GM10248 (cell line): Measurements from ENCODE around the gene IGF2BP2.
"Not testable (repeated sequence)": the region's sequence is repeated elsewhere in the genome, so short reads cannot be mapped to it uniquely, and the experiment has no call there.

Experiments used
- CTCF ChIA-PET: fragments of 300-600 bp; sonication (Branson Sonifier 250); formaldehyde crosslinking; extraction: SDS; loops from one replicate; lab custom pipeline; 2021; ENCODE audit warnings: antibody characterized with exemption; lab: Yijun Ruan, JAX
- POLR2A ChIA-PET: fragments of 350-650 bp; sonication (Branson Sonifier 250); formaldehyde crosslinking; extraction: SDS; loops from one replicate; lab custom pipeline; 2020; ENCODE audit warnings: antibody characterized with exemption; lab: Yijun Ruan, JAX
- DNase-seq: peaks from one replicate; pipeline ENCODE4 v3.0.0; 2012; ENCODE audit errors: extremely low spot score
- TF ChIP-seq, protein P1 (sequence below): IDR thresholded peaks from 2 replicates; pipeline ENCODE4 v1.5.1; 2012; ENCODE audit warnings: mild to moderate bottlenecking, low read depth; ENCODE audit errors: extremely low read depth, missing control alignments, control extremely low read depth

Gene IGF2BP2

DNA sequence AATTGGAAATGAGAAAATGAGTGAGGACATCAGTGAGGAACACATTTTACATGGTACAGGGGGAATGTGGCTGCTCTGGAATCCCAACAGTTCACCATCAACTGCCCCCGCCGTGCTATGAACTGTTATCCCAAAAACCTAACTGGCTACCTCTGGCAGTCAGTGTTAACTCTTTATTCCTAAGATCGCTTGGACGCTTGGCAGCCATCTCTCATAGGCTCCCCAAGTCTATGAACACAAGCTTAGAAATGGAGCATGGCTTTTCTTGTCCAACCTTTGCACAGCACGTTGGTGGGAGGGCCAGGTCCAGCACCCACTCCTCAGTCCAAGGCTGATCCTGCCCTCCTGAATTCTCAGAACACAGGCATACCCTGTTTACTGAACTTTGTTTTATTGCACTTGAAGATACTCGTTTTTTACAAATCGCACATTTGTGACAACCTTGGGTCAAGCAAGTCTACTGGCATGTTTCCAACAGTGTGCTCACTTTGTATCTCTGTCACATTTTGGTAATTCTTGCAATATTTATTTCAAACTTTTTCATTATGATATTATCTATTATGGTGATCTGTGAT, 185.1 kb downstream of the IGF2BP2 start:
- POLR2A ChIA-PET, result no interaction called here

DNA sequence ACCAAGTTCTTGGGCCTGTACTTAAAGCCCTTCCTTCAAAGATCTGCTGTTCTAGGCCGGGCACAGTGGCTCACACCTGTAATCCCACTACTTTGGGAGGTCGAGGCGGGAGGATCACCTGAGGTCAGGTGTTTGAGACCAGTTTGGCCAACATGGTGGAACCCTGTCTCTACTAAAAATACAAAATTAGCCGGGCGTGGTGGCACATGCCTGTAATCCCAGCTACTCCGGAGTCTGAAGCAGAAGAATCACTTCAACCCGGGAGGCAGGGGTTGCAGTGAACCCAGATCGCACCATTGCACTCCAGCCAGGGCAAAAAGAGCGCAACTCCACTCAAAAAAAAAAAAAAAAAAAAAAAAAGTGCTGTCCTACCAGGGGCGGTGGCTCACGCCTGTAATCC, 186.2 kb downstream of the IGF2BP2 start:
- DNase-seq, POLR2A ChIA-PET: not testable (repeated sequence)
- CTCF ChIA-PET, result interaction anchor here (1.1 to 2.0 kb wide), 4 partner anchors 8 to 212 kb away, joined by 3 to 8 read pairs (median 4); no protein-coding TSS in a partner anchor

More for the DNA sequence above, 185.1 kb downstream of the IGF2BP2 start:
- no peak for DNase-seq
- TF ChIP-seq, protein P1, sequence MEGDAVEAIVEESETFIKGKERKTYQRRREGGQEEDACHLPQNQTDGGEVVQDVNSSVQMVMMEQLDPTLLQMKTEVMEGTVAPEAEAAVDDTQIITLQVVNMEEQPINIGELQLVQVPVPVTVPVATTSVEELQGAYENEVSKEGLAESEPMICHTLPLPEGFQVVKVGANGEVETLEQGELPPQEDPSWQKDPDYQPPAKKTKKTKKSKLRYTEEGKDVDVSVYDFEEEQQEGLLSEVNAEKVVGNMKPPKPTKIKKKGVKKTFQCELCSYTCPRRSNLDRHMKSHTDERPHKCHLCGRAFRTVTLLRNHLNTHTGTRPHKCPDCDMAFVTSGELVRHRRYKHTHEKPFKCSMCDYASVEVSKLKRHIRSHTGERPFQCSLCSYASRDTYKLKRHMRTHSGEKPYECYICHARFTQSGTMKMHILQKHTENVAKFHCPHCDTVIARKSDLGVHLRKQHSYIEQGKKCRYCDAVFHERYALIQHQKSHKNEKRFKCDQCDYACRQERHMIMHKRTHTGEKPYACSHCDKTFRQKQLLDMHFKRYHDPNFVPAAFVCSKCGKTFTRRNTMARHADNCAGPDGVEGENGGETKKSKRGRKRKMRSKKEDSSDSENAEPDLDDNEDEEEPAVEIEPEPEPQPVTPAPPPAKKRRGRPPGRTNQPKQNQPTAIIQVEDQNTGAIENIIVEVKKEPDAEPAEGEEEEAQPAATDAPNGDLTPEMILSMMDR, result no peak
- CTCF ChIA-PET, result interaction anchor here (1.2 to 2.0 kb wide), 2 partner anchors 9 to 21 kb away, joined by 5 to 8 read pairs; no protein-coding TSS in a partner anchor

DNA sequence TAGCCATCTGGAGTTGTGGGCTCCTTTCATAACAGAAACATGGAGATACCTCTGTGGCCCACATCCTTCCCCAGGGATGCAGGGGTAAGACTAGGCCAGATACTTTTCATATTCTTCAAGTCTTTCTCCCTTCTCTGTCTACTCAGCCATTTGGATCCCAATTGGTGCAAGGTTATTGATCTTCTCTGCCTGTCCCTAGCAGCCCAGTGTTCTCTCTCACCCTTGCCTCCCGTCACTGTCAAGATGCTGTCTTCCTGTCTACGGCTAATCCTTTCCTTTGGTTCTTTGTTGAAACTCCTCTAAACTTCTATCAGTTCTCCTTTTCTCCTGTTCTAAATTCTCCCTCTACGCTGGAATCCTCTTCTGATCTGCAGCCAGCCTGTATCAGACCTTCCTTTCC, 187.5 kb downstream of the IGF2BP2 start:
- TF ChIP-seq, protein P1, result no peak
- ChIA-PET POLR2A (no interaction called here), CTCF (interaction anchor here (0.8 to 1.3 kb wide), 2 partner anchors 25 to 214 kb away, joined by 3 read pairs; no protein-coding TSS in a partner anchor)
- no peak for DNase-seq

DNA sequence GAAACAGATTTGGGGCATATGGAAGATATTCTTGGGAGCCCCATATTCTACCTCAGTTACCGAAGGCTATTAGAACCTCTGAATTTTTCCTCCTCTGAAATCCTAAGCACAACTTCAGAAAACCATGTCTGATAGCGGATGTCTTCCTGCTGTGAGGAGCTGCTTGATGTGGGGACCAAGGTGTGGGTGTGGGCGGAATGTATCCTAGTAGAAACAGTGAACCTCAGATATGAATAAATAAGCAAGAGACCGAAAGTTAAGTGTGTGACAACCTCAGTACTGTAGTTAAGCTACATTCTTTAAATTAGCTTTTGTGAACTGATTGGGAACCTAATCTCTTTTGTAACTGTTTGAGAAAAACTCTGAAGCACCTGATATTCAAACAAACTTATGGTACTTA, 191.8 kb downstream of the IGF2BP2 start:
- ChIA-PET CTCF (interaction anchor here (0.8 to 2.9 kb wide), 3 partner anchors 16 to 27 kb away, joined by 3 to 9 read pairs (median 4); no protein-coding TSS in a partner anchor), POLR2A (no interaction called here)
- no peak for DNase-seq
- TF ChIP-seq, protein P1, result no peak

DNA sequence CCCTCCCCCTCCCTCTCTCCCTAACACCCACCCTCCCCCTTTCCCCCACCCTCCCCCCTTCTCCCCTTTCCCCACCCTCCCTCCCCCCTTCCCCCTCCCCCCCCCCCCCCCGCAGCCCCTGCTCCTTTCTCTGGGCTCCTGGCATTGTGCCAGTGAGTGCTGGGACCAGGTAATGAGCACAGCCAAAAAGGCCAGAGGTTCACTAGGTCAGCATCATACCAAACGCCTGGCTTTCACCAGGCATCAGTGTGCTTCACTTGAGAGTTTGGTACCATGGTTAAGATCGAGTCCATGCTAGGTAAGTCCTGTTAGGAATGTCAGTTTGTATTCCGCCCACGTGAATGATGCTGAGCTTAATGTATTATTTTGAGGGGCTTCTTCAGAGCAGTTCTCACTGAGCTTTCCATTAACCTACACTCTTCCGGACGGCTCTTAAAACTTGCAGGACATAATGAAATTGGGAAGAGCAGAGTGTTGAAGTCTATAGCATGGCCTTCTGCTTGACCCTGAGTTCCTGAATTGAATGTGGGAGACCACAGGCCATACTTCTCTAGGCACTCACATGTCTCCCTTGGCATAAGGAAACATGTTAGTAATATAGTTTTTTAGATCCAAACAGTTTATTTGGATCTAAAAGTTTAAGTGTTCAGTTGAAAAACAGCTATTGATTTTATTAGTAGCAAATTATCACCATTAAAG, 193.2 kb downstream of the IGF2BP2 start:
- TF ChIP-seq, protein P1, result no peak
- ChIA-PET CTCF (interaction anchor here (1.0 to 2.9 kb wide), 4 partner anchors 8 to 29 kb away, joined by 3 to 9 read pairs (median 4); no protein-coding TSS in a partner anchor), POLR2A (no interaction called here)
- no peak for DNase-seq

DNA sequence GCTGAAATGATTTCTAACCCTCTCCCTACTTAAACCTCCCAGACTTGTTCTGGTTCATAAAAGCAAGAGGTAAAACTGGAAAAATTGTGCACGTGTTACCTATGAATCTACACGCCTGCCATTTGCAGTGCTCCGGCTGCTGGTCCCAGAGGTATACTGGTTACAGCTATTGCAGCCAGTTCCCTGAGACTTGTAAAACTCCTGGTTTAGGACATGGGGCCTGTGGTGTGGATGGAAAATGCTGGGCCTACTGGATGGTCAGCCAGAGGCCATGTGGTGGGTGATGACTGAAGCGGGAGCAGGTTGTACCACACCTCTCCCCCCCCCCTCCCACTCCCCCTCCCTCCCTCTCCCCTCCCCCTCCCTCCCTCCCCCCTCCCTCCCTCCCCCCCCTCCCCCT, 193.7 kb downstream of the IGF2BP2 start:
- TF ChIP-seq, protein P1, result no peak
- ChIA-PET POLR2A (no interaction called here), CTCF (interaction anchor here (1.0 to 2.4 kb wide), 6 partner anchors 8 to 313 kb away, joined by 3 to 11 read pairs (median 3); no protein-coding TSS in a partner anchor)

More for the DNA sequence above, 193.7 kb downstream of the IGF2BP2 start:
- no peak for DNase-seq
